ENCODE data around the gene EVX1. TPM values are rescaled to one million over a fixed set of nuclear protein-coding genes. Genes with fewer than 3 reads are reported as not detected.

Gene EVX1
- total and polyA plus RNA-seq, 2 of the 8 experiments (the other 6 are each of a cell fraction or from before 2014, with no cell fraction given), result not detected

GRCh38 chr7:27197137-27198042 is 45.2 kb upstream of the EVX1 start (continued):
- TF ChIP-seq, protein P1, sequence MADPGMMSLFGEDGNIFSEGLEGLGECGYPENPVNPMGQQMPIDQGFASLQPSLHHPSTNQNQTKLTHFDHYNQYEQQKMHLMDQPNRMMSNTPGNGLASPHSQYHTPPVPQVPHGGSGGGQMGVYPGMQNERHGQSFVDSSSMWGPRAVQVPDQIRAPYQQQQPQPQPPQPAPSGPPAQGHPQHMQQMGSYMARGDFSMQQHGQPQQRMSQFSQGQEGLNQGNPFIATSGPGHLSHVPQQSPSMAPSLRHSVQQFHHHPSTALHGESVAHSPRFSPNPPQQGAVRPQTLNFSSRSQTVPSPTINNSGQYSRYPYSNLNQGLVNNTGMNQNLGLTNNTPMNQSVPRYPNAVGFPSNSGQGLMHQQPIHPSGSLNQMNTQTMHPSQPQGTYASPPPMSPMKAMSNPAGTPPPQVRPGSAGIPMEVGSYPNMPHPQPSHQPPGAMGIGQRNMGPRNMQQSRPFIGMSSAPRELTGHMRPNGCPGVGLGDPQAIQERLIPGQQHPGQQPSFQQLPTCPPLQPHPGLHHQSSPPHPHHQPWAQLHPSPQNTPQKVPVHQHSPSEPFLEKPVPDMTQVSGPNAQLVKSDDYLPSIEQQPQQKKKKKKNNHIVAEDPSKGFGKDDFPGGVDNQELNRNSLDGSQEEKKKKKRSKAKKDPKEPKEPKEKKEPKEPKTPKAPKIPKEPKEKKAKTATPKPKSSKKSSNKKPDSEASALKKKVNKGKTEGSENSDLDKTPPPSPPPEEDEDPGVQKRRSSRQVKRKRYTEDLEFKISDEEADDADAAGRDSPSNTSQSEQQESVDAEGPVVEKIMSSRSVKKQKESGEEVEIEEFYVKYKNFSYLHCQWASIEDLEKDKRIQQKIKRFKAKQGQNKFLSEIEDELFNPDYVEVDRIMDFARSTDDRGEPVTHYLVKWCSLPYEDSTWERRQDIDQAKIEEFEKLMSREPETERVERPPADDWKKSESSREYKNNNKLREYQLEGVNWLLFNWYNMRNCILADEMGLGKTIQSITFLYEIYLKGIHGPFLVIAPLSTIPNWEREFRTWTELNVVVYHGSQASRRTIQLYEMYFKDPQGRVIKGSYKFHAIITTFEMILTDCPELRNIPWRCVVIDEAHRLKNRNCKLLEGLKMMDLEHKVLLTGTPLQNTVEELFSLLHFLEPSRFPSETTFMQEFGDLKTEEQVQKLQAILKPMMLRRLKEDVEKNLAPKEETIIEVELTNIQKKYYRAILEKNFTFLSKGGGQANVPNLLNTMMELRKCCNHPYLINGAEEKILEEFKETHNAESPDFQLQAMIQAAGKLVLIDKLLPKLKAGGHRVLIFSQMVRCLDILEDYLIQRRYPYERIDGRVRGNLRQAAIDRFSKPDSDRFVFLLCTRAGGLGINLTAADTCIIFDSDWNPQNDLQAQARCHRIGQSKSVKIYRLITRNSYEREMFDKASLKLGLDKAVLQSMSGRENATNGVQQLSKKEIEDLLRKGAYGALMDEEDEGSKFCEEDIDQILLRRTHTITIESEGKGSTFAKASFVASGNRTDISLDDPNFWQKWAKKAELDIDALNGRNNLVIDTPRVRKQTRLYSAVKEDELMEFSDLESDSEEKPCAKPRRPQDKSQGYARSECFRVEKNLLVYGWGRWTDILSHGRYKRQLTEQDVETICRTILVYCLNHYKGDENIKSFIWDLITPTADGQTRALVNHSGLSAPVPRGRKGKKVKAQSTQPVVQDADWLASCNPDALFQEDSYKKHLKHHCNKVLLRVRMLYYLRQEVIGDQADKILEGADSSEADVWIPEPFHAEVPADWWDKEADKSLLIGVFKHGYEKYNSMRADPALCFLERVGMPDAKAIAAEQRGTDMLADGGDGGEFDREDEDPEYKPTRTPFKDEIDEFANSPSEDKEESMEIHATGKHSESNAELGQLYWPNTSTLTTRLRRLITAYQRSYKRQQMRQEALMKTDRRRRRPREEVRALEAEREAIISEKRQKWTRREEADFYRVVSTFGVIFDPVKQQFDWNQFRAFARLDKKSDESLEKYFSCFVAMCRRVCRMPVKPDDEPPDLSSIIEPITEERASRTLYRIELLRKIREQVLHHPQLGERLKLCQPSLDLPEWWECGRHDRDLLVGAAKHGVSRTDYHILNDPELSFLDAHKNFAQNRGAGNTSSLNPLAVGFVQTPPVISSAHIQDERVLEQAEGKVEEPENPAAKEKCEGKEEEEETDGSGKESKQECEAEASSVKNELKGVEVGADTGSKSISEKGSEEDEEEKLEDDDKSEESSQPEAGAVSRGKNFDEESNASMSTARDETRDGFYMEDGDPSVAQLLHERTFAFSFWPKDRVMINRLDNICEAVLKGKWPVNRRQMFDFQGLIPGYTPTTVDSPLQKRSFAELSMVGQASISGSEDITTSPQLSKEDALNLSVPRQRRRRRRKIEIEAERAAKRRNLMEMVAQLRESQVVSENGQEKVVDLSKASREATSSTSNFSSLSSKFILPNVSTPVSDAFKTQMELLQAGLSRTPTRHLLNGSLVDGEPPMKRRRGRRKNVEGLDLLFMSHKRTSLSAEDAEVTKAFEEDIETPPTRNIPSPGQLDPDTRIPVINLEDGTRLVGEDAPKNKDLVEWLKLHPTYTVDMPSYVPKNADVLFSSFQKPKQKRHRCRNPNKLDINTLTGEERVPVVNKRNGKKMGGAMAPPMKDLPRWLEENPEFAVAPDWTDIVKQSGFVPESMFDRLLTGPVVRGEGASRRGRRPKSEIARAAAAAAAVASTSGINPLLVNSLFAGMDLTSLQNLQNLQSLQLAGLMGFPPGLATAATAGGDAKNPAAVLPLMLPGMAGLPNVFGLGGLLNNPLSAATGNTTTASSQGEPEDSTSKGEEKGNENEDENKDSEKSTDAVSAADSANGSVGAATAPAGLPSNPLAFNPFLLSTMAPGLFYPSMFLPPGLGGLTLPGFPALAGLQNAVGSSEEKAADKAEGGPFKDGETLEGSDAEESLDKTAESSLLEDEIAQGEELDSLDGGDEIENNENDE (IDR thresholded peaks at IDR 0.05; ENCODE audit: insufficient replicate concordance, low read length), result no peak
- TF ChIP-seq KDM4A (IDR thresholded peaks at IDR 0.05; ENCODE audit: low read depth, low read length, severe bottlenecking) (no peak), CREB1 (IDR thresholded peaks at IDR 0.05) (no peak), SP1 (IDR thresholded peaks at IDR 0.05; ENCODE audit: low read depth, low read length) (peak; percentile 6; the same call in 1 of the 2 replicates)

Data from H1 (cell line).